GM12891 (cell line): ENCODE results near the gene BCAN.

Experiments used
- POLR2A ChIP-seq: IDR thresholded peaks from 2 replicates; pipeline ENCODE4 v1.6.1; 2011; ENCODE audit warnings: low read depth, low read length, control low read depth
- POLR2AphosphoS5 ChIP-seq: IDR thresholded peaks from 2 replicates; pipeline ENCODE4 v1.6.1; 2011; ENCODE audit warnings: low read depth, low read length, control low read depth
- POU2F2 ChIP-seq: IDR thresholded peaks from 2 replicates; pipeline ENCODE4 v1.6.1; 2011; ENCODE audit warnings: low read depth, mild to moderate bottlenecking, control low read depth, low read length, moderate library complexity
- SPI1 ChIP-seq: IDR thresholded peaks from 2 replicates; pipeline ENCODE4 v1.6.1; 2011; ENCODE audit warnings: low read depth, low read length, control low read depth
- TAF1 ChIP-seq: IDR thresholded peaks from 2 replicates; pipeline ENCODE4 v1.6.1; 2011; ENCODE audit warnings: low read depth, low read length, control low read depth

- TF ChIP-seq TAF1 (no peak), POLR2A (no peak), POU2F2 (no peak), POLR2AphosphoS5 (no peak), SPI1 (no peak)
Observed at GRCh38 chr1:156677616-156678596, 36.0 kb downstream of the BCAN start.
